ENCODE measurements around the gene PCP2. TPM values are rescaled to one million over a fixed set of nuclear protein-coding genes. Genes with fewer than 3 reads are reported as not detected.

PCP2 gene
- total RNA-seq, 2 experiments from 2014 or later: 1.9 to 2.1 TPM

- DNase-seq: peak; percentile 48
- Mint-ChIP-seq H3K27me3 (peaks cover 53% of the 10 kb centered on the region), H3K36me3 (ENCODE audit: low read depth) (no peaks in the 10 kb centered on the region), H3K9me3 (peaks cover 7% of the 10 kb centered on the region), H3K27ac (no peak overlapping the region), H3K4me3 (no peak overlapping the region), H3K4me1 (peaks cover 46% of the 10 kb centered on the region)
- POLR2A ChIA-PET: no interaction called here
- CTCF ChIA-PET: interaction anchor here (1.3 kb wide), 1 partner anchor 126 kb away, joined by 4 read pairs; no protein-coding TSS in a partner anchor
Observed at GRCh38 chr19:7674010-7675005, 40.8 kb upstream of the PCP2 start.

GRCh38 chr19:7672522-7672921, 39.0 kb upstream of the PCP2 start:
- ChIA-PET CTCF (interaction anchor here (1.0 kb wide), 2 partner anchors 8 to 16 kb away, joined by 3 to 5 read pairs; partner anchors contain the start of gene TRAPPC5), POLR2A (no interaction called here)
- no peak overlapping the region for H3K4me3 Mint-ChIP-seq
- H3K4me1 Mint-ChIP-seq: peaks cover 35% of the 10 kb centered on the region
- H3K27me3 Mint-ChIP-seq: peaks cover 44% of the 10 kb centered on the region
- no peaks in the 10 kb centered on the region for H3K36me3 Mint-ChIP-seq (ENCODE audit: low read depth)
- no peak for DNase-seq
- H3K27ac Mint-ChIP-seq: no peak overlapping the region
- peaks cover 7% of the 10 kb centered on the region for H3K9me3 Mint-ChIP-seq

- no peaks in the 10 kb centered on the region for H3K36me3 Mint-ChIP-seq (ENCODE audit: low read depth)
- H3K27ac Mint-ChIP-seq: no peak overlapping the region
- ChIA-PET CTCF (interaction anchor here (0.9 to 4.8 kb wide), 2 partner anchors 10 to 129 kb away, joined by 4 to 23 read pairs; partner anchors contain the start of gene TRAPPC5), POLR2A (no interaction called here)
- no peak for DNase-seq
- no peak overlapping the region for H3K4me3 Mint-ChIP-seq
- peaks cover 7% of the 10 kb centered on the region for H3K9me3 Mint-ChIP-seq
- peaks cover 31% of the 10 kb centered on the region for H3K27me3 Mint-ChIP-seq
- H3K4me1 Mint-ChIP-seq: peaks cover 20% of the 10 kb centered on the region
Observed at GRCh38 chr19:7670790-7671189, 37.3 kb upstream of the PCP2 start.

GRCh38 chr19:7670150-7670783, 36.7 kb upstream of the PCP2 start:
- H3K9me3 Mint-ChIP-seq: peaks cover 7% of the 10 kb centered on the region

GRCh38 chr19:7669641-7670040, 36.1 kb upstream of the PCP2 start:
- POLR2A ChIA-PET: no interaction called here
- H3K4me3 Mint-ChIP-seq: no peak overlapping the region

More at GRCh38 chr19:7670150-7670783, 36.7 kb upstream of the PCP2 start:
- no peak for DNase-seq
- H3K36me3 Mint-ChIP-seq (ENCODE audit: low read depth): no peaks in the 10 kb centered on the region
- ChIA-PET POLR2A (no interaction called here), CTCF (interaction anchor here (0.9 to 4.8 kb wide), 2 partner anchors 11 to 129 kb away, joined by 4 to 23 read pairs; partner anchors contain the start of gene TRAPPC5)
- peak overlapping the region; percentile 13 for H3K4me3 Mint-ChIP-seq
- peaks cover 30% of the 10 kb centered on the region for H3K27me3 Mint-ChIP-seq
- no peak overlapping the region for H3K27ac Mint-ChIP-seq
- H3K4me1 Mint-ChIP-seq: peaks cover 18% of the 10 kb centered on the region

GRCh38 chr19:7668842-7669241, 35.3 kb upstream of the PCP2 start, which contains the start of gene RETN:
RETN (plus strand) TSS chr19:7669049; CDS start chr19:7669327, 278 bp downstream.
- no peak within 1 kb of the TSS for H3K27ac Mint-ChIP-seq
- H3K4me1 Mint-ChIP-seq: peaks cover 10% of the 10 kb centered on the region
- DNase-seq: no peak
- no peaks in the 10 kb centered on the region for H3K9me3 Mint-ChIP-seq
- no peaks in the 10 kb centered on the region for H3K36me3 Mint-ChIP-seq (ENCODE audit: low read depth)
- peaks cover 22% of the 10 kb centered on the region for H3K27me3 Mint-ChIP-seq
- CTCF ChIA-PET: interaction anchor here (4.8 kb wide), 1 partner anchor 12 kb away, joined by 23 read pairs; the partner anchor contains the start of gene TRAPPC5
- POLR2A ChIA-PET: no interaction called here
- no peak within 1 kb of the TSS for H3K4me3 Mint-ChIP-seq

More at GRCh38 chr19:7669641-7670040, 36.1 kb upstream of the PCP2 start:
- Mint-ChIP-seq H3K9me3 (peaks cover 7% of the 10 kb centered on the region), H3K27me3 (peaks cover 30% of the 10 kb centered on the region), H3K36me3 (ENCODE audit: low read depth) (no peaks in the 10 kb centered on the region), H3K27ac (no peak overlapping the region), H3K4me1 (peaks cover 18% of the 10 kb centered on the region)
- CTCF ChIA-PET: interaction anchor here (4.8 kb wide), 1 partner anchor 11 kb away, joined by 23 read pairs; the partner anchor contains the start of gene TRAPPC5
- no peak for DNase-seq

GRCh38 chr19:7665076-7665475, 31.6 kb upstream of the PCP2 start:
- Mint-ChIP-seq H3K36me3 (ENCODE audit: low read depth) (no peaks in the 10 kb centered on the region), H3K9me3 (no peaks in the 10 kb centered on the region), H3K27me3 (peaks cover 7% of the 10 kb centered on the region), H3K4me1 (peaks cover 4% of the 10 kb centered on the region), H3K27ac (no peak overlapping the region), H3K4me3 (no peak overlapping the region)
- no peak for DNase-seq
- ChIA-PET POLR2A (no interaction called here), CTCF (interaction anchor here (1.8 kb wide), 1 partner anchor 16 kb away, joined by 6 read pairs; the partner anchor contains the start of gene TRAPPC5)

- no peak for DNase-seq
- Mint-ChIP-seq H3K27ac (no peak overlapping the region), H3K4me3 (no peak overlapping the region), H3K27me3 (peaks cover 2% of the 10 kb centered on the region), H3K4me1 (peaks cover 3% of the 10 kb centered on the region), H3K9me3 (no peaks in the 10 kb centered on the region), H3K36me3 (ENCODE audit: low read depth) (no peaks in the 10 kb centered on the region)
- ChIA-PET POLR2A (no interaction called here), CTCF (interaction anchor here (1.8 kb wide), 1 partner anchor 17 kb away, joined by 6 read pairs; the partner anchor contains the start of gene TRAPPC5)
Observed at GRCh38 chr19:7663706-7664105, 30.2 kb upstream of the PCP2 start.

GRCh38 chr19:7662657-7663056, 29.1 kb upstream of the PCP2 start:
- Mint-ChIP-seq H3K36me3 (ENCODE audit: low read depth) (no peaks in the 10 kb centered on the region), H3K4me3 (no peak overlapping the region), H3K9me3 (no peaks in the 10 kb centered on the region), H3K4me1 (peaks cover 10% of the 10 kb centered on the region), H3K27ac (no peak overlapping the region), H3K27me3 (peaks cover 2% of the 10 kb centered on the region)
- POLR2A ChIA-PET: interaction anchor here (1.9 kb wide), 1 partner anchor 33 kb away, joined by 5 read pairs; the partner anchor contains the start of gene PET100
- DNase-seq: no peak
- CTCF ChIA-PET: no interaction called here

- ChIA-PET CTCF (interaction anchor here (0.6 kb wide), 1 partner anchor 458 kb away, joined by 4 read pairs; no protein-coding TSS in a partner anchor), POLR2A (interaction anchor here (1.9 kb wide), 1 partner anchor 32 kb away, joined by 5 read pairs; the partner anchor contains the start of gene PET100)
- Mint-ChIP-seq H3K9me3 (no peaks in the 10 kb centered on the region), H3K4me3 (no peak overlapping the region), H3K27me3 (peaks cover 1% of the 10 kb centered on the region), H3K4me1 (peaks cover 15% of the 10 kb centered on the region), H3K27ac (no peak overlapping the region), H3K36me3 (ENCODE audit: low read depth) (no peaks in the 10 kb centered on the region)
- no peak for DNase-seq
Observed at GRCh38 chr19:7661744-7662538, 28.4 kb upstream of the PCP2 start.

- ChIA-PET POLR2A (interaction anchor here (1.1 to 1.4 kb wide), 2 partner anchors 22 to 28 kb away, joined by 3 to 5 read pairs; partner anchors contain the start of genes PET100 and TRAPPC5), CTCF (interaction anchor here (1.6 to 2.2 kb wide), 2 partner anchors 23 to 211 kb away, joined by 3 to 9 read pairs; partner anchors contain the start of gene TRAPPC5)
- Mint-ChIP-seq H3K27me3 (no peaks in the 10 kb centered on the region), H3K9me3 (no peaks in the 10 kb centered on the region), H3K36me3 (ENCODE audit: low read depth) (no peaks in the 10 kb centered on the region), H3K4me3 (peak overlapping the region; percentile 47), H3K4me1 (peaks cover 16% of the 10 kb centered on the region), H3K27ac (peak overlapping the region; percentile 38)
- DNase-seq: peak; percentile 53
Observed at GRCh38 chr19:7658219-7658686, 24.7 kb upstream of the PCP2 start.

Measured in activated CD4-positive, alpha-beta memory T cell treated with anti-CD3 and anti-CD28 coated beads, Interleukin-2, amount 10 ng/mL, durations not matched to agents 7 days and 5 days (primary cell).